B cell (primary cell): ENCODE data around the gene UNC5A. TPM values are rescaled to one million over a fixed set of nuclear protein-coding genes. Genes with fewer than 3 reads are reported as not detected.

Experiments used
- ATAC-seq: fragments of 200-7000 bp; cut with Tn5 transposase; one replicate; pipeline ENCODE4 v1.10.0; 2021; ENCODE audit warnings: low read depth, mild to moderate bottlenecking, moderate number of reproducible peaks, moderate library complexity
- CTCF ChIA-PET: fragments of 350-600 bp; sonication (Branson Sonifier 250); formaldehyde crosslinking; loops from one replicate; lab custom pipeline; 2021; ENCODE audit warnings: antibody characterized with exemption, inconsistent platforms; lab: Charles Lee
- POLR2A ChIA-PET: fragments of 350-600 bp; sonication (Branson Sonifier 250); formaldehyde crosslinking; loops from one replicate; lab custom pipeline; 2021; ENCODE audit warnings: antibody characterized with exemption; lab: Charles Lee
- DNase-seq: peaks from one replicate; pipeline ENCODE4 v3.0.0; 2013
- H2AFZ ChIP-seq: 2 replicates; pipeline ENCODE4 v1.6.1; 2012; ENCODE audit warnings: mild to moderate bottlenecking, low read depth, low read length; ENCODE audit not compliant: insufficient read depth, poor library complexity, severe bottlenecking
- H3K27ac ChIP-seq, 2 donors: 1 replicate in 1 of 2; 2 replicates in 1 of 2; pipeline ENCODE4 v1.5.1; 2012 to 2013; ENCODE audit warnings: low read length in 2 of 2, mild to moderate bottlenecking in 2 of 2, moderate library complexity in 1 of 2
- H3K27me3 ChIP-seq, 4 experiments: fragments of 200-600 bp in 1 of 4; sonication (generic) in 1 of 4; replicated peaks in 1 of 4; 1 replicate in 2 of 4; 2 replicates in 2 of 4; pipeline versions ENCODE4 v1.6.1 to v1.7.0; 2013 to 2016; ENCODE audit warnings: low read length in 3 of 4, mild to moderate bottlenecking in 2 of 4, mixed read lengths in 1 of 4, moderate library complexity in 1 of 4; ENCODE audit not compliant: insufficient read depth in 4 of 4, control insufficient read depth in 3 of 4; ENCODE audit errors: control extremely low read depth in 1 of 4
- H3K36me3 ChIP-seq, 2 experiments: replicated peaks in 1 of 2; 1 replicate in 1 of 2; 2 replicates in 1 of 2; pipeline versions ENCODE4 v1.6.1 to v1.7.1; 2013; ENCODE audit warnings: low read length in 1 of 2; ENCODE audit not compliant: insufficient read depth in 2 of 2, control insufficient read depth in 1 of 2; ENCODE audit errors: control extremely low read depth in 1 of 2, extremely low read depth in 1 of 2
- H3K4me1 ChIP-seq, 2 donors: fragments of 200-600 bp in 1 of 2; sonication (generic) in 1 of 2; 1 replicate in 1 of 2; 2 replicates in 1 of 2; pipeline versions ENCODE4 v1.5.1 to v1.6.1; 2013 to 2017; ENCODE audit warnings: low read length in 2 of 2; ENCODE audit not compliant: control insufficient read depth in 2 of 2, insufficient read depth in 2 of 2
- H3K4me2 ChIP-seq: replicated peaks from 2 replicates; pipeline ENCODE3; 2012; ENCODE audit warnings: mild to moderate bottlenecking, low read depth, low read length; ENCODE audit not compliant: poor library complexity, severe bottlenecking
- H3K4me3 ChIP-seq, 5 experiments: fragments of 200-600 bp in 1 of 5; sonication (generic) in 1 of 5; 1 replicate in 3 of 5; 2 replicates in 2 of 5; pipeline versions ENCODE4 v1.5.1 to v1.7.0; 2011 to 2016; ENCODE audit warnings: low read length in 4 of 5, mild to moderate bottlenecking in 4 of 5, low read depth in 2 of 5, control low read depth in 1 of 5, moderate library complexity in 1 of 5; ENCODE audit not compliant: insufficient read depth in 1 of 5; ENCODE audit errors: control extremely low read depth in 1 of 5, extremely low read depth in 1 of 5
- H3K79me2 ChIP-seq: fragments of 200-600 bp; sonication (generic); one replicate; pipeline ENCODE4 v1.6.0; 2016; ENCODE audit warnings: low read length; ENCODE audit not compliant: control insufficient read depth, insufficient read depth
- H3K9ac ChIP-seq: fragments of 200-600 bp; sonication (generic); 2 replicates; pipeline ENCODE4 v1.6.1; 2017; ENCODE audit warnings: mild to moderate bottlenecking, low read length, moderate library complexity
- H3K9me3 ChIP-seq, 3 donors: one replicate each; pipeline versions ENCODE4 v1.6.1 to v1.7.1; 2013; ENCODE audit warnings: low read length in 2 of 3; ENCODE audit not compliant: control insufficient read depth in 2 of 3, insufficient read depth in 1 of 3; ENCODE audit errors: control extremely low read depth in 1 of 3
- H4K20me1 ChIP-seq: 2 replicates; pipeline ENCODE4 v1.6.0; 2012; ENCODE audit warnings: mild to moderate bottlenecking, low read length; ENCODE audit not compliant: insufficient read depth, control insufficient read depth, poor library complexity, severe bottlenecking
- H3K27ac Mint-ChIP-seq: one replicate; pipeline ENCODE4 v1.8.0; 2021; ENCODE audit warnings: mixed read lengths
- H3K27me3 Mint-ChIP-seq: one replicate; pipeline ENCODE4 v1.8.0; 2021; ENCODE audit warnings: mixed read lengths
- H3K4me1 Mint-ChIP-seq: one replicate; pipeline ENCODE4 v1.8.0; 2021; ENCODE audit warnings: mixed read lengths
- H3K4me3 Mint-ChIP-seq: one replicate; pipeline ENCODE4 v1.8.0; 2021; ENCODE audit warnings: mixed read lengths
- H3K9me3 Mint-ChIP-seq: one replicate; pipeline ENCODE4 v1.8.0; 2022; ENCODE audit warnings: mixed read lengths; ENCODE audit not compliant: insufficient read depth
- CTCF ChIP-seq: fragments of 200-600 bp; IDR thresholded peaks from one replicate; pipeline ENCODE4 v1.8.0; 2022; ENCODE audit warnings: antibody characterized with exemption, mild to moderate bottlenecking
- EZH2 ChIP-seq: IDR thresholded peaks from 2 replicates; pipeline ENCODE4 v1.6.1; 2012; ENCODE audit warnings: borderline replicate concordance, low read depth, mild to moderate bottlenecking, moderate library complexity, low read length; ENCODE audit not compliant: insufficient read depth, poor library complexity, severe bottlenecking
- WGBS: methylation state at CpG from one replicate; pipeline ENCODE4 v1.1.5; 2013; ENCODE audit warnings: missing lambda C conversion rate; ENCODE audit not compliant: insufficient coverage; 5-methylcytosine and 5-hydroxymethylcytosine counted together
- intact Hi-C: fragments of 100-400 bp; cut with micrococcal nuclease; formaldehyde crosslinking; loops from one replicate; pipeline ENCODE4 v1.10.0; 2022
- polyA plus RNA-seq: library from polyadenylated mRNA; depleted of rRNA; stranded (reverse); fragments of >200 nt; gene quantifications from 2 replicates; pipeline ENCODE4 v1.2.3, GENCODE V29; 2012
- total RNA-seq, 2 donors: library from RNA; stranded (reverse); fragments of 120-200 nt in 1 of 2; gene quantifications; 1 replicate in 1 of 2; 2 replicates in 1 of 2; pipeline versions ENCODE4 v1.2.3 to v1.2.4, GENCODE V29; 2013 to 2022

The UNC5A gene
- total and polyA plus RNA-seq, 2 donors (not counting 1 experiment from before 2014, with no cell fraction given): not detected

- Histone ChIP-seq H4K20me1 (no peaks in the 10 kb centered on the region), H3K4me2 (no peak overlapping the region), H3K27ac (no peak overlapping the region), H3K27me3 (peaks cover 0 to 25% (median 6%) of the 10 kb centered on the region in 4 experiments), H3K36me3 (no peaks in the 10 kb centered on the region), H3K4me3 (no peak overlapping the region), H3K4me1 (no peaks in the 10 kb centered on the region), H3K9me3 (peaks cover 0 to 16% (median 0%) of the 10 kb centered on the region in 3 donors), H2AFZ (no peak overlapping the region), H3K79me2 (no peaks in the 10 kb centered on the region), H3K9ac (no peak overlapping the region)
- H3K27ac Mint-ChIP-seq: no peak overlapping the region
- ChIA-PET POLR2A (no interaction called here), CTCF (no interaction called here)
- no peak for ATAC-seq
- no peak for TF ChIP-seq EZH2
- peaks cover 39% of the 10 kb centered on the region for H3K27me3 Mint-ChIP-seq
- intact Hi-C loops: no loop called here
- no peak overlapping the region for H3K4me3 Mint-ChIP-seq
- no peak for DNase-seq
- WGBS: 84% methylated on average over 7 of the region's 13 CpGs
- H3K9me3 Mint-ChIP-seq: no peaks in the 10 kb centered on the region
- no peaks in the 10 kb centered on the region for H3K4me1 Mint-ChIP-seq
These were observed 37.8 kb upstream of the UNC5A start for GRCh38 chr5:176772271-176773210.

- Histone ChIP-seq H3K4me1 (no peaks in the 10 kb centered on the region), H3K27ac (no peak overlapping the region), H3K9ac (no peak overlapping the region), H3K79me2 (no peaks in the 10 kb centered on the region), H3K4me2 (no peak overlapping the region), H3K36me3 (no peaks in the 10 kb centered on the region), H3K4me3 (no peak overlapping the region), H2AFZ (no peak overlapping the region), H4K20me1 (no peaks in the 10 kb centered on the region), H3K9me3 (peaks cover 0 to 11% (median 0%) of the 10 kb centered on the region in 3 donors), H3K27me3 (peaks cover 0 to 20% (median 3%) of the 10 kb centered on the region in 4 experiments)
- Mint-ChIP-seq H3K4me3 (no peak overlapping the region), H3K9me3 (no peaks in the 10 kb centered on the region), H3K27ac (no peak overlapping the region), H3K4me1 (no peaks in the 10 kb centered on the region), H3K27me3 (peaks cover 35% of the 10 kb centered on the region)
- TF ChIP-seq CTCF: no peak
- no peak for TF ChIP-seq EZH2
- 94% methylated on average over 14 of the region's 16 CpGs for WGBS
- intact Hi-C loops: no loop called here
- DNase-seq (no peak), ATAC-seq (no peak)
- ChIA-PET CTCF (no interaction called here), POLR2A (no interaction called here)
These were observed 36.8 kb upstream of the UNC5A start for GRCh38 chr5:176773408-176774035.
